ENCODE results near the gene ATP13A2. TPM values are rescaled to one million over a fixed set of nuclear protein-coding genes. Genes with fewer than 3 reads are reported as not detected.
"Not testable (repeated sequence)": the region's sequence is repeated elsewhere in the genome, so short reads cannot be mapped to it uniquely, and the experiment has no call there.

Gene ATP13A2
- total and polyA plus RNA-seq, 2 donors (not counting 1 experiment from before 2014, with no cell fraction given): 41.6 to 51.8 TPM

DNA sequence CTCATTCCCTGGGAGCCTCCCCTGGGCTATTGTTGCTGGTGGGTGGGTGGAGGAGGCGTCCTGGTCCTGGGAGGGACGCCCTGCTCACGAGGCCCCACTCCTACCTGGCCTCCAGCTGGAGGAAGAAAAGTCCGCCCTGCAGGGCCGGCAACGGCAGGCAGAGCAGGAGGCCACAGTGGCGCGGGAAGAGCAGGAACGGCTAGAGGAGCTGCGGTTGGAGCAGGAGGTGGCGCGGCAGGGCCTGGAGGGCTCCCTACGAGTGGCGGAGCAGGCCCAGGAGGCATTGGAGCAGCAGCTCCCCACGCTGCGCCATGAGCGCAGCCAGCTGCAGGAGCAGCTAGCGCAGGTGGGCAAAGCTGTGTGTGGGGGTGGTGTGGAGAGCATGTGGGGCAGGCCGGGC lies 65.1 kb downstream of the ATP13A2 start:
- Histone ChIP-seq H3K4me2 (replicated peaks; ENCODE audit: low read depth, low read length, poor library complexity, severe bottlenecking) (no peak overlapping the region), H3K9me3 (ENCODE audit: control extremely low read depth in 1 of 3, control insufficient read depth in 2 of 3, insufficient read depth in 1 of 3, low read length in 2 of 3) (no peaks in the 10 kb centered on the region), H3K9ac (ENCODE audit: low read length) (no peak overlapping the region), H3K79me2 (ENCODE audit: control insufficient read depth, insufficient read depth, low read length) (no peaks in the 10 kb centered on the region), H3K27me3 (replicated peaks in 1 of 4; ENCODE audit: control extremely low read depth in 1 of 4, control insufficient read depth in 3 of 4, insufficient read depth in 4 of 4, low read length in 3 of 4) (no peaks in the 10 kb centered on the region), H3K27ac (ENCODE audit: low read length in 2 of 2) (no peak overlapping the region), H4K20me1 (ENCODE audit: control insufficient read depth, insufficient read depth, low read length, poor library complexity, severe bottlenecking) (no peaks in the 10 kb centered on the region), H2AFZ (ENCODE audit: insufficient read depth, low read depth, low read length, poor library complexity, severe bottlenecking) (no peak overlapping the region), H3K4me1 (ENCODE audit: control insufficient read depth in 2 of 2, insufficient read depth in 2 of 2, low read length in 2 of 2) (peaks cover 0 to 3% of the 10 kb centered on the region in 2 donors), H3K4me3 (ENCODE audit: control extremely low read depth in 1 of 5, extremely low read depth in 1 of 5, insufficient read depth in 1 of 5, low read depth in 2 of 5, low read length in 4 of 5) (no peak overlapping the region), H3K36me3 (replicated peaks in 1 of 2; ENCODE audit: control extremely low read depth in 1 of 2, control insufficient read depth in 1 of 2, extremely low read depth in 1 of 2, insufficient read depth in 2 of 2, low read length in 1 of 2) (peaks cover 0 to 3% of the 10 kb centered on the region in 2 experiments)
- Mint-ChIP-seq H3K27ac (no peak overlapping the region), H3K9me3 (ENCODE audit: insufficient read depth) (no peaks in the 10 kb centered on the region), H3K4me3 (no peak overlapping the region), H3K27me3 (no peaks in the 10 kb centered on the region), H3K4me1 (peaks cover 4% of the 10 kb centered on the region)
- ChIA-PET POLR2A (interaction anchor here (0.5 kb wide), 1 partner anchor 49 kb away, joined by 6 read pairs; no protein-coding TSS in a partner anchor), CTCF (interaction anchor here (1.8 to 7.7 kb wide), 2 partner anchors 100 to 326 kb away, joined by 5 to 73 read pairs; no protein-coding TSS in a partner anchor)
- ATAC-seq (ENCODE audit: low read depth) (no peak), DNase-seq (no peak)
- TF ChIP-seq, protein P1, sequence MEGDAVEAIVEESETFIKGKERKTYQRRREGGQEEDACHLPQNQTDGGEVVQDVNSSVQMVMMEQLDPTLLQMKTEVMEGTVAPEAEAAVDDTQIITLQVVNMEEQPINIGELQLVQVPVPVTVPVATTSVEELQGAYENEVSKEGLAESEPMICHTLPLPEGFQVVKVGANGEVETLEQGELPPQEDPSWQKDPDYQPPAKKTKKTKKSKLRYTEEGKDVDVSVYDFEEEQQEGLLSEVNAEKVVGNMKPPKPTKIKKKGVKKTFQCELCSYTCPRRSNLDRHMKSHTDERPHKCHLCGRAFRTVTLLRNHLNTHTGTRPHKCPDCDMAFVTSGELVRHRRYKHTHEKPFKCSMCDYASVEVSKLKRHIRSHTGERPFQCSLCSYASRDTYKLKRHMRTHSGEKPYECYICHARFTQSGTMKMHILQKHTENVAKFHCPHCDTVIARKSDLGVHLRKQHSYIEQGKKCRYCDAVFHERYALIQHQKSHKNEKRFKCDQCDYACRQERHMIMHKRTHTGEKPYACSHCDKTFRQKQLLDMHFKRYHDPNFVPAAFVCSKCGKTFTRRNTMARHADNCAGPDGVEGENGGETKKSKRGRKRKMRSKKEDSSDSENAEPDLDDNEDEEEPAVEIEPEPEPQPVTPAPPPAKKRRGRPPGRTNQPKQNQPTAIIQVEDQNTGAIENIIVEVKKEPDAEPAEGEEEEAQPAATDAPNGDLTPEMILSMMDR (IDR thresholded peaks at IDR 0.05): no peak
- TF ChIP-seq EZH2 (IDR thresholded peaks at IDR 0.05; ENCODE audit: borderline replicate concordance, insufficient read depth, low read depth, low read length, poor library complexity, severe bottlenecking): no peak
- intact Hi-C loops (cut with micrococcal nuclease): no loop called here
- 97% methylated on average over 19 of the region's 19 CpGs for WGBS (ENCODE audit: insufficient coverage)

DNA sequence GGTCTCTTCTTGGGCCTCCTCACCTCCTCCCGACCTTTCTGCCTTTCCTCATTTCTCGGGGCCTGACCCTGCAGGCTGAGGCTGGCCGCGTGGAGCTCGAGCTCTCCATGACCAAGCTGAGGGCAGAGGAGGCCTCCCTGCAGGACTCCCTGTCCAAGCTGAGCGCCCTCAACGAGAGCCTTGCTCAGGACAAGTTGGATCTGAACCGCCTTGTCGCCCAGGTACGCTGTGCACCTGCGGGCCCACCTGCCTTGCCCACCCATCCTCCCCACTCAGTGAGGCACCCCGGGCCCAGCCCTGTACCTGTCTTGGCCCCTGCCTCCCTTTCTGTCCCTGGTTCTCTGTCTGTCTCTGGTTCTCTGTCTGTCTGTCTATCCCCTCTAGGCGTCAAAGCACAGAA lies 65.5 kb downstream of the ATP13A2 start:
- not testable (repeated sequence) for H3K27me3 ChIP-seq (replicated peaks in 1 of 4; ENCODE audit: control extremely low read depth in 1 of 4, control insufficient read depth in 3 of 4, insufficient read depth in 4 of 4, low read length in 3 of 4)
- WGBS (ENCODE audit: insufficient coverage): 99% methylated on average over 8 of the region's 13 CpGs
- CTCF ChIA-PET: interaction anchor here (1.8 kb wide), 1 partner anchor 325 kb away, joined by 5 read pairs; no protein-coding TSS in a partner anchor

DNA sequence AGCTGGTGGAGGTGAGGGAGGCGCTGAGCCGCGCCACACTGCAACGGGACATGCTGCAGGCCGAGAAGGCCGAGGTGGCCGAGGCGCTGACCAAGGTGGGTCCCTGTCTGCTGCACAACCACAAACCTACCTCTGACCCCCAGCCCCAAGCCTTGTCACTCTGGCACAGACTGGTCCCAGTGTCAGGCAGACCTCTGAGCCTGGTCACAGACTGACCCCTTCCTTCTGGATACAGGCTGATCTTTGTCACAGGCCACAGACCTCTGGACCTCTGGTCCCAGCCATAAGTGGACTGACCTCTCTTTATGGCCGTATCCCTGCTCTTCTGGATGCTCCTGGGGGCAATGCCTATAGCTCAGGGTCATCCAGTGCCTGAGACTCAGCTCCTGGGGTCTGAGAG lies 66.2 kb downstream of the ATP13A2 start:
- DNase-seq; H3K4me3 ChIP-seq (ENCODE audit: control extremely low read depth in 1 of 5, extremely low read depth in 1 of 5, insufficient read depth in 1 of 5, low read depth in 2 of 5, low read length in 4 of 5); H2AFZ ChIP-seq (ENCODE audit: insufficient read depth, low read depth, low read length, poor library complexity, severe bottlenecking); H3K4me2 ChIP-seq (replicated peaks; ENCODE audit: low read depth, low read length, poor library complexity, severe bottlenecking); H3K27me3 Mint-ChIP-seq; H3K9me3 Mint-ChIP-seq (ENCODE audit: insufficient read depth); ATAC-seq (ENCODE audit: low read depth); CTCF ChIA-PET; H3K79me2 ChIP-seq (ENCODE audit: control insufficient read depth, insufficient read depth, low read length); H3K9me3 ChIP-seq (ENCODE audit: control extremely low read depth in 1 of 3, control insufficient read depth in 2 of 3, insufficient read depth in 1 of 3, low read length in 2 of 3); H3K27ac ChIP-seq (ENCODE audit: low read length in 2 of 2); H3K4me1 Mint-ChIP-seq; H3K27me3 ChIP-seq (replicated peaks in 1 of 4; ENCODE audit: control extremely low read depth in 1 of 4, control insufficient read depth in 3 of 4, insufficient read depth in 4 of 4, low read length in 3 of 4); H3K9ac ChIP-seq (ENCODE audit: low read length); POLR2A ChIA-PET; H3K27ac Mint-ChIP-seq; H3K36me3 ChIP-seq (replicated peaks in 1 of 2; ENCODE audit: control extremely low read depth in 1 of 2, control insufficient read depth in 1 of 2, extremely low read depth in 1 of 2, insufficient read depth in 2 of 2, low read length in 1 of 2); H3K4me1 ChIP-seq (ENCODE audit: control insufficient read depth in 2 of 2, insufficient read depth in 2 of 2, low read length in 2 of 2); H4K20me1 ChIP-seq (ENCODE audit: control insufficient read depth, insufficient read depth, low read length, poor library complexity, severe bottlenecking); H3K4me3 Mint-ChIP-seq; intact Hi-C loops (cut with micrococcal nuclease): not testable (repeated sequence)
- WGBS (ENCODE audit: insufficient coverage): 100% methylated on average over 1 of the region's 9 CpGs

More for the DNA sequence above, 65.5 kb downstream of the ATP13A2 start:
- intact Hi-C loops (cut with micrococcal nuclease); H3K9me3 Mint-ChIP-seq (ENCODE audit: insufficient read depth); H3K4me3 Mint-ChIP-seq; H3K9ac ChIP-seq (ENCODE audit: low read length); H3K4me1 Mint-ChIP-seq; H3K9me3 ChIP-seq (ENCODE audit: control extremely low read depth in 1 of 3, control insufficient read depth in 2 of 3, insufficient read depth in 1 of 3, low read length in 2 of 3); H3K4me1 ChIP-seq (ENCODE audit: control insufficient read depth in 2 of 2, insufficient read depth in 2 of 2, low read length in 2 of 2); DNase-seq; H3K4me2 ChIP-seq (replicated peaks; ENCODE audit: low read depth, low read length, poor library complexity, severe bottlenecking); H3K4me3 ChIP-seq (ENCODE audit: control extremely low read depth in 1 of 5, extremely low read depth in 1 of 5, insufficient read depth in 1 of 5, low read depth in 2 of 5, low read length in 4 of 5); H4K20me1 ChIP-seq (ENCODE audit: control insufficient read depth, insufficient read depth, low read length, poor library complexity, severe bottlenecking); H3K36me3 ChIP-seq (replicated peaks in 1 of 2; ENCODE audit: control extremely low read depth in 1 of 2, control insufficient read depth in 1 of 2, extremely low read depth in 1 of 2, insufficient read depth in 2 of 2, low read length in 1 of 2); H3K27ac ChIP-seq (ENCODE audit: low read length in 2 of 2); H3K79me2 ChIP-seq (ENCODE audit: control insufficient read depth, insufficient read depth, low read length); ATAC-seq (ENCODE audit: low read depth); H3K27me3 Mint-ChIP-seq; H3K27ac Mint-ChIP-seq; POLR2A ChIA-PET; H2AFZ ChIP-seq (ENCODE audit: insufficient read depth, low read depth, low read length, poor library complexity, severe bottlenecking): not testable (repeated sequence)

Measured in B cell (primary cell).